CD4-positive, alpha-beta T cell treated with Interleukin-17A for 1 hour (primary cell): ENCODE data around the gene TDRD3.
"Not testable (repeated sequence)": the region's sequence is repeated elsewhere in the genome, so short reads cannot be mapped to it uniquely, and the experiment has no call there.

Source experiments
- DNase-seq: peaks from one replicate; pipeline ENCODE4 v3.0.0-alpha.2; 2020

The TDRD3 gene

DNA sequence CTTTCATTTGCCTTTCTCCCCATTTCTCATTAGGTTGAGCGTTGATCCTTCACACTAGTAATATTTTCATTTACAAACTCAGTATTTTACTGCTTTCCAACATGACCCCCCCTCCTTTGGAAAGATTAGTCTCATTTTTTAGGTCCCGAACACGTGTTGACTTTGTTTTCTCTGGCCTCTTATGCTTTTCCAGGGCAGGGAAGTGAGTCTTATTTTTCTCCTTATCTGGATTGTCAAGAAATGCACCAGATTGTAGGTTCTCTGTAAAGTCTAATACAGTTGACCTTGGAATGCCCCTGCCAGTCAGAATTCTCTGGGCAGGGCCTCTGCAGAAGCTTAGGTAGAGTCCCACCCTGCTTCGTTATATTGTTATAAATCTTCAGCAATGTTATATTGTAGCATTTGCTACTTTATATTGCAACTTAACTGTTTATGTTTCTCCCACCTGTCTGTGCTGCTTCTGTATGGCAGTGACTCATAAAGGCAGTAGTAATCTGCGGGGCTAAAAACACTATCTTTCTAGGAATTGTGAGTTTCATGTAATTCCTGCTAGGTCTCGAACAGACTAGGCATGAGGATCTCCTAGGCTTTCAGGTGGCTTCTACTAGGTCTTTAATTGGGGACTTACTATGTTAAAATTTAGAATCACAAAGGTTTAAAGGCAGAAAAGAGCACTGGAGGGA, 2.0 kb downstream of the TDRD3 start:
- DNase-seq: no peak

DNA sequence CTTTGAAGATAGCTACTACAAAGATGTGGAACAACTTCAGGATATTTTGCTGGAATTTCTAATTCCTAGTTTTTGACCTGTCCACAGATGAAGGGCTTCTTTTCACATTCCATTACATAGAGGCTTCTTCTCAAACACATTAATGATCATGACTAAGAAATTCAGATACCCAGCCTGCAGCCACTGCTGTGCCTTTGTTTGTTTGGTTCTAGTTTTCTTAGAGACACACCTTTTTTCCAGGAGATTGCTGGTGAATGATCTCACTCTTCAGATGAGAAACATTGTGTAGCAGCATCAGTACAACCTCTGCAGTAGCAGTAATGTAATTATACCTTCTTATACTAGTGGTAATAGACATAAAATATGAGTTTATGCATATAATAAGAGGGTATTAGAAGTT, 5.0 kb downstream of the TDRD3 start:
- DNase-seq: no peak

DNA sequence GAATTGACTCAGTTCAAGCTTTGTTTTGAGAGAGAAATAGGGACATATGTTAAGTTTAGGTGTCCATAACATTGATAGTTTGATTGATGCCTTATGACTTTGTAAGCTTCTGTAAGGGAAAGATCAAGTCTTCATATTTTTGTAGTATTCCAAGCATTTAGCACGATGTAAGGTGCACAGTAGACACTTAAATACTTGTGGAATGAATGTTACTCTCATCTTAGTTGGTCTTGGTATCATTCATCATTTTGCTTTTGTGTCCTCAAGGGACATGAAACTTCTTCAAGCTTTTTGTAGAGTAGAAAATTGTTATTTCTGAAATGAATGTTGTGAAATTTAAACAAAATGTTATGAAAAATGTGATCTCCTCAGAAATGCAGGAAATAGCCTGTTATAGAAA, 10.1 kb downstream of the TDRD3 start:
- DNase-seq: no peak

DNA sequence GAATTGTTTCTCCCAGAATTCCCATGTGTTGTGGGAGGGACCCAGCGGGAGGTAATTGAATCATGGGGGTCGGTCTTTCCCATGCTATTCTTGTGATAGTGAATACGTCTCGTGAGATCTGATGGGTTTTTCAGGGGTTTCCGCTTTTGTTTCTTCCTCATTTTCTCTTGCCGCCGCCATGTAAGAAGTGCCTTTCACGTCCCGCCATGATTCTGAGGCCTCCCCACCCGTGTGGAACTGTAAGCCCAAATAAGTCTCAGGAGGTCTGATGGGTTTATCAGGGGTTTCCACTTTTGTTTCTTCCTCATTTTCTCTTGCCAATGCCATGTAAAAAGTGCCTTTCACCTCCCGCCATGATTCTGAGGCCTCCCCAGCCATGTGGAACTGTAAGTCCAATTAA, 10.8 kb downstream of the TDRD3 start:
- not testable (repeated sequence) for DNase-seq

DNA sequence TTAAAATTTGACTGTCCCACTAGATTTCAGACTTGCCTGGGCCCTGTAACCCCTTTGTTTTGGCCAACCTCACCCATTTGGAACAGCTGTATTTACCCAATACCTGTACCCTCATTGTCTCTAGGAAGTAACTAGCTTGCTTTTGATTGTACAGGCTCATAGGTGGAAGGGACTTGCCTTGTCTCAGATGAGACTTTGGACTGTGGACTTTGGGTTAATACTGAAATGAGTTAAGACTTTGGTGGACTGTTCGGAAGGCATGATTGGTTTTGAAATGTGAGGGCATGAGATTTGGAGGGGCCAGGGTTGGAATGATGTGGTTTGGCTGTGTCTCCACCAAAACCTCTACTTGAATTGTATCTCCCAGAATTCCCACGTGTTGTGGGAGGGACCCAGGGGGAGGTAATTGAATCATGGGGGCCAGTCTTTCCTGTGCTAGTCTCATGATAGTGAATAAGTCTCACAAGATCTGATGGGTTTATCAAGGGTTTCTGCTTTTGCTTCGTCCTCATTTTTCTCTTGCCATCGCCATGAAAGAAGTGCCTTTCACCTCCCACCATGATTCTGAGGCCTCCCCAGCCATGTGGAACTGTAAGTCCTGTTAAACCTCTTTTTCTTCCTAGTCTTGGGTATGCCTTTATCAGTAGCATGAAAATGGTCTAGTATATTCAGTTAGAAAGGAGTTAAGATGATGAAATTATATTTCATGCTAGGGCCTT, 12.7 kb downstream of the TDRD3 start:
- not testable (repeated sequence) for DNase-seq

DNA sequence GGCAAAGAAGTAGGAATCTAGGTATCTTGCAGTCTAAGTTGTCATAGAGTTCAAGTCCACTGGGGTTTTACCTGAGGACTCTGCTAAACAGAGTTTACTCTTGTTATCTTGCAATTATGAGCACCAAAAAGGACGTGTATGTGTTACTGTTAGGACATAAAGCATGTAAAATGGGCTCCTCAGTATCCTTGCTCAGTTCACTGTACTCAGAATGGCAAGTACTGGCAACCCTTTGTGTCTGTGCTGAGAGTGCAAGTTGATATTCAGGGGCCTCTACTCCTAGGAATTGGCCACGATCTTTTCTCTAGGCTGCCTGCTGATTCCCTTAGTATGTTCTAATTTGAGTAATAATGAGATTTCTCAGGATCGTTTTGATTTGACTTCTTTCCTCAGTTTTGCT, 13.3 kb downstream of the TDRD3 start:
- DNase-seq: no peak

DNA sequence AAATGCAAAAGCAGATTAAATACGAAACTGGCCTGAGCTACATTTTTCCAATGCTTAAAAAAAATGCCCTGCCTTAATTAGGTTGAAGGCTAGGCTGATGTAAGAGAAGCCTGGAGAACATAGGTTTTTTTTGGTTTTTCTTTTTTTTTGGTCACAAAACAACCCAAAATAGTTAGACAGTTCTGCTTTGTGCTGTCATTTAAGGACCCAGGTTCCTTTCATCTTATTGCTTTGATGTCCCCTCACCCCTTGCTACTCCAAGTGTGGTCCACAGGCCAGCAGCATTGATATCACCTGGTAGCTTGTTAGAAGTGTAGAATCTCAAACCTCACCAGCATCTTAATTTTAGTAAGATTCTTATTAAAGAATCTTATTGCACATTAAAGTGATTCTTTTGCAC, 14.4 kb downstream of the TDRD3 start:
- no peak for DNase-seq

DNA sequence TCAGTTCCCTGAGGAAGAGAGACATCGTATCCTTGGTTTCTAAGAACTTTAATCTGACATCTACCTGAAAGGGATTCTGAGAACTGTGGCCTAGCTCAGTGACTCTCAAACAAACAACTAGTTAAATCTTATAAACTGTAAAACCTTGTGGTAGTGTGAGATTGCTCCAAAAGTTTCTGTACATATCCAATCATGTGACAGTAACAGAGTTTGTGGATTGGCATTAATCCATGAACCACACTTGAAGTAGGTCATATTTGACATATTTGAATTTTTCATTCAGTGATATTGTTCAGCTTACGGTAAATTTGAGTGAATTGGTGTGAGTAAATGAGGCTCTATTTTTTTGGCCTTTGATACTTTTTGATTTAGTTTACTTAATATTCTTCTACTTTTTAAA, 15.0 kb downstream of the TDRD3 start:
- no peak for DNase-seq

DNA sequence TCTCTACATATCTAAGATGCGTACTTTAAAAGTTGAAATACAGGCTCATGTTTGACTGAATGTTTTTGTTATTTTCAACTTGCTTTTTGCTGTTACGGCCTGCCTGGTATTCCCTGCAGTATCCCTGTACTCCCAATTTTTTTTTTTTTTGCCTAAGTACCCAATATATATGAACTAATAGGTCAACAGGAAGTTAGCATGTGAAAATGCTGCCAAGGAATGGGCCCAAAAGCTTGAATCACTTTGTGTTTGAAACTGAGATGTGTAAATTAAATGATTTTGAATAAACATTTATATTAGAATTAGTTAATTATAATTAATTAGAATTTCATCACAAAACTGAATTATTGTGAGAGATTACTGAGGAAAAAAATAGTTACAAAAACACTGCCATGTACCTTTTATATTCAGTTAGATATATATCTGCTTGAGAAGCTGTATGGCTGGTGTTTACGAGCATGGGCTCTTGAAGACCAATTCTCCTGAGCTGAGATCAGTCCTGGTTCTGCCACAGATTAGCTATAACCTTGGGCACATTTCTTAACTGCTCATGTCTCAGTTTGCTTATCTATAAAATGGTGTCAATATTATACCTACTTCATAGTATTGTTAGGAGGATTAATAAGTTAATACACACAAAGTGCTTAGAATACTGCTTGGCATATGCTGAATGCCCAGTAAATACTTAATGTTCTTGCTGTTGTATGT, 16.0 kb downstream of the TDRD3 start:
- DNase-seq: no peak

DNA sequence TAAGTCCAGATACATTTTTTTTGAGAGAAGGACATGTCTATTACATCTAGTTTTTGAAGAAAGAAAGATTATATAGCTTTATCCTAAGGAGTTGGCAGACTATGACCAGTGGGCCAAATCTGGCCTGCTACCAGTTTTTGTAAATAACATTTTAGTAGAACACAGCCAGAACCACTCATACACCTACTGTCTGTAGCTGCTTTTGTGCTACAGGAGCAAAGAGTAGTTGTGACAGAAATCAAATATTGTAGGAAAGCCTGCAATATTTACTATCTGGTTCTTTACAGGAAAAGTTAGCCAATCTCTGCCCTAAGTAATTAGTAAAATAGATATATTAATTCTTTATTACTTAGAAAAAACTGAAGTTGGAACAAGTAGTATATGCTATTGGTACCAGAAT, 17.2 kb downstream of the TDRD3 start:
- no peak for DNase-seq

DNA sequence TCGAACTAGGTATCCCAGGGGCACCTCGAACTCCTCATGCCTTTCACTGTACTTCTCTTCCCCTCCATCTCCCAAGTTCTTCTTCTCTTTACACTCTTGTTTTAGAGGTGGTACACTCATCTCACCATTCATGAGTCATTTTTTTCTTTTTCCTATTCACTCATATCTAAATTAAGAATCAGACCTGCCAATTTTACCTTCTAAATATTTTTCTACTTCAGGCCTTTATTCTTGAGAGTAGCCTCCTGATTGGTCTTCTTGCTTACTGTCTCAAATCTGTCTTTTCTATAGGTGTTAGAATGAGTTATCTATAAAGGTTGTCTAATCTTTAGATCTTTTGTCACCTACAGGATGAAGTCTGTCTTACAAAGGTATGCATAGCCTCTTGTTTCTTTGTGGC, 20.7 kb downstream of the TDRD3 start:
- no peak for DNase-seq

DNA sequence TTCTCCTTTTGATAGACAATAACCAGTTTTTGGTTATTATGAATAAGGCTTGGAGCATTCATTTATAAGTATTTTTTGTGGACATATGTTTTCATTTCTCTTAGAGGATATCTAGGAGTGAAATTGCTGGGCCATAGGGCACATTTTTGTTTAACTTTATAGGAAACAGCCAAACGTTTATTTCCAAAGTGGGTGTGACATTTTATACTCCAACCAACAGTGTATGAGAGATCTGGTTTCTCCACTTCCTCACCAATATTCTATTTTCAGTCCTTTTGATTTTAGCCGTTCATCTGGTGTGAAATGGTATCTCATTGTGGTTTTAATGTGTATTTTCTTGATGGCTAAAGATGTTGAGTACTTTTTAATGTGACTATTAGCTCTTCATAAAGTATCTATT, 21.9 kb downstream of the TDRD3 start:
- no peak for DNase-seq

DNA sequence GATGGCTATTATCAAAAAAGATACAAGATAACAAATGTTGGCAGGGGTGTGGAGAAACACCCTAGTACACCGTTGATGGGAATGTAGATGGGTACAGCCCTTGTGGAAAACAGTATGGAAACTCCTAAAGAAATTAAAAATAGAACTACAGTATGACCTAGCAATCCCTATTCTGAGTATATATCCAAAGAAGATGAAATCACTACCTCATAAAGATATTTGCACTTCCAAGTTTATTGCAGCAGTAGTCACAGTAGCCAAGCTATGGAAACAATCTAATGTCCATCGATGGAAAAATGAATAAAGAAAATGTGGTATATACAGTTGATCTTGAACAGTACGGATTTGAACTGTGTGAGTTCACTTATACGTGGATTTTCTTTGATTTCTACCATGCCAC, 28.3 kb downstream of the TDRD3 start:
- no peak for DNase-seq

DNA sequence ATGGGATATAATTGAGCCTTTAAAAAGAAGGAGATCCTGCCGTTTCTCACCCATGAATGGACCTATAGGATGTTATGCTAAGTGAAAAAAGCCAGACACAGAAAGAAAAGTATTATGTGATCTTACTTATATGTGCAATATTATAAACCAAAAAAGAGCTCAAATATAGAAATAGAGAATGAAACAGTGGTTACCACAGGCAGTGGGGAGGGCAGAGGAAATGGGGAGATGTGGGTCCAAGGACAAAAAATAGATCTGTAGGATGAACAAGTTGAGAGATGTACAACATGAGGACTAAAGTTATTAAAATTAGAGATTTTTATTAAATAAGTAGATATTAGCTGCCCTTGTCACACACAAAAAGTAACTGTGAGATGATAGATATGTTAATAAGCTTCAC, 29.1 kb downstream of the TDRD3 start:
- no peak for DNase-seq

DNA sequence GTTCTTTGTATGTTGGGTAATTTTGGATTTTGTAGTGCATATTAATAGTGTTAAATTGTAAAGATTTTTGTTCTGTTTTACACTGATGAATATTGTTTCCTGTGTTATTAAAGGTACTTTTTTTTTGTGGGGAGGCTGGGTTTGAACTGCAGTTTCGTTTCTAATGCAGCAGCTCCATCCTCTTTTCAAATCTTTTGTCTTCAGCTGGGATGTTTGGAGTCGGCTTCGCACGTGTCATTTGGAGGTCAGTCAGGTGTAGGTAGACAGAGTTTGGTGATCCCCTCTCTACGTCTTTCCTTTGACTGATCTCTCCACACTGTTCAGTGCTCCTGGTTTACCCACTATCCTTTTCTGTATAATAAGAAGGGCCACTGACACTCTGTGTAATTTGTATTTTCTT, 30.3 kb downstream of the TDRD3 start:
- DNase-seq: peak; percentile 27

DNA sequence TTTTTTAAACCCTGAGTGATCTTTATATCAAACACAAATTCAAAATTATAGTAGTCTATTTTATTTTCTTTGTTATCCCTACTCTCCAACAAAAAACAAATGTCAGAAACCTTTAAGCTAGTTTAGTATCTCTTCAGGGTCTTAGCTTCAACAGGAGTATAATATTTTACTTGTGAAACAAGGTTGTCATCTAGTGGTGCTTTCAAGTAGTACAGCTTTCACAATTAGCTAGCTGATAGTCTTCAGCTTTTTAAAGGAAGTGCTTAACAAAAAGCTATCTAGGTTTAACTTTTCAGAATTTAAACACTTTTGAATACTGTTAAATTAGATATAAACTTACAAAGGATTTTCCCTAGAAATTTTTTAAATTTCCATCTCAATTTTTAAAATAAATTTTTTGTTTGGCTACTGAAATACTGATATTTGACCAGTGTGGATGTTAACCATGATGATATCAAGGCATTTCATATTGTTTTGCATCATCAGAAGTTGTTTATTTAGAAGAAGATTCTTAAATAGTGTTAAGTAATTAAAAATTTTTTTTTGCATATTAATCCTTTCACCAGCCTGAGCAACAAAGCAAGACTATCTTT, 34.2 kb downstream of the TDRD3 start:
- DNase-seq: peak; percentile 77

DNA sequence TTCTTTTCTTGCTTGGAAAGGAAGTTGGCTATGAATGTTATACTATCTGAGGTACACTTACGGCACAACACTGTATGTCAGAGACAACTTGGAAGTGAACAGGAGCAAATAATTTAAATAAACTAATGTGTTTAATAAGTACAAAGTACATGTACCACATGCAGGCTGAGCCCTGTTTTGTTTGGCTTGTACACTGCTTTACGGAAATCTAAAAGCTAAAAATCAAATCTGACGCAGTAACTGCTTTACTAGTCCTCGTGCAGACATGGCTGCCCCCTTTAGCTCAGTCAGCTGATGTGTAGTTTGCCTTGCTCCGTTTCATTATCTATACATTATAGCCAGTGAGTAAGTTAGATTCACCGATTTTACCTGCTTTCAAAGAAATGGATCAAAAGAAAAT, 36.5 kb downstream of the TDRD3 start:
- no peak for DNase-seq

DNA sequence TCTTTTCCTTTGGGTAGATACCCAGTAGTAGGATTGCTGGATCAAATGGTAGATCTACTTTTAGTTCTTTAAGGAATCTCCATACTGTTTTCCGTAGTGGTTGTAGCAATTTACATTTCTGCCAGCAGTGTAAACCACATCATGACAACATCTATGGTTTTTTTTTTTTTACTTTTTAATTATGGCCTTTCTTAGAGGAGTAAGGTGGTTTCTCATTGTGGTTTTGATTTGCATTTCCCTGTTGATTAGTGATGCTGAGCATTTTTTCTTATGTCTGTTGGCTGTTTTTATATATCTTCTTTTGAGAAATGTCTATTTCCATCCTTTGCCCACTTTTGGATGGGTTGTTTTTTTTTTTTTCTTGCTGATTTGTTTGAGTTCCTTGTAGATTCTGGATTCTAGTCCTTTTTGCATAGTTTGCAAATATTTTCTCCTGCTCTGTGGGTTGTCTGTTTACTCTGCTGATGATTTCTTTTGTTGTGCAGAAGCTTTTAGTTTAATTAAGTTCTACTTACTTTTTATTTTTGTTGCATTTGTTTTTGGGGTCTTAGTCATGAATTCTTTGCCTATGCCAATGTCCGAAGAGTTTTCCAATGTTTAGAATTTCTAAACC, 38.8 kb downstream of the TDRD3 start:
- peak; percentile 14 for DNase-seq

DNA sequence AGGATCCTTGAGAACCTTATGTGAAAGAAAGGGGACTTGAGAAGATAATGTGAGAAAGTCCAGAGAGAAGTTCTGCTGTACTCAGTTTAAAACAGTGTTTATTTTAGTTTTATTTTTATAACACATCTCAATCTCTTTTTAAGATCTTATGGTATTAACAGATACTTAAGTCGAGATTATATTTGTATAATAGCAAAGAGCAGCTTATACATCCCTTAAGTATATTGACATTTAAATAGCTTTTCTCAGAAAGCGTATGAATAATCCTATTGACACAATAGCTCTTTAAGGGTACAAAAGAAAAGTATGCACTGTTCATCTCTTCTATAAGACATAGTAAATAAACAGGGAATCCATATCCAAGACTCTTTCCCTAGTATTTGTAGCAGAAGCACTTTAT, 42.2 kb downstream of the TDRD3 start:
- DNase-seq: no peak

DNA sequence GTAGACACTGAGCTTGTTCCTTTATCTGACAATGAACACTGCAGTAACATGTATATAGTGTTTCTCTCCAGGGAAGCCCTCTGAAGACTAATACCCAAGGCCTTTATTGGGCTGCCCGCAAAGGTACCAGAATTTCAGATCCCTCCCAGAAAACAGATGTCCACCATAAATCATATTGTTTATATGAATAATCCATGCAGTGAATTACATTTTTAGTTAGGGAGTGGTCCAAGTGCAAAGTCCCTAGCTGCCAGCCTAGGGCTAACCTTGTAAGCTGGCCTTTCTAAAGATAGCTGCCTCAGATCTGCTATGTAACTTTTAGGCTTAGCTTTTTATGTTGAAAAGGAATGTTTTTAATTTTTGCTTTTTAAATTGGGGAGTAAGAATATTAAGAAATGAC, 44.7 kb downstream of the TDRD3 start:
- no peak for DNase-seq

DNA sequence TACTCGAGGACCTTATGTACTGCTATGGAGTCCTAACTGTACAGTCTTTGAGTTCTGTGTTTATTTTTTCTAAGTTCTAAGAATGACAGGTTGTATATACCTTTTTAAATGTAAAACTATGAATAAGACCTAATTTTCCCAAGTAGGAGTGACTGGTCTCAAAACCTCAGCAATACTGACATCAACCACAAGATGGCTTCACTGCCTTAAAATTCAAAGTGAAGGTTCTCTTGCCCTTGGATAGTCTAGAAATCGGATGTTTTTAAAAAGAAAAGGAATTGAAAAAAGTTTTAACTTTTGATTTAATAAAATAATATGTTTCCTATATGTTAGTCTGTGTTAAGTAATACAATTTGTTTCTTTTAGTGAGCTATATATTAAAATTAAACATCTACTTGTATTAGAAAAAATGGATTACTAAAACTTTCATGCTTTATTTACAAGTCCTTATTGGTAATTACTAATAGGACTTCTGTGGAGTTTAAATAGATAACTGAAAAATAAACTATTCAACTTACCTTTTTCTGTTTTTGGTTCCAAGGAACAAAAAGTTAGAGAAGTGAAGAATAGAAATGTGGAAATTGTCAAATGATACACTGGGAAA, 52.0 kb downstream of the TDRD3 start:
- DNase-seq: peak; percentile 37

DNA sequence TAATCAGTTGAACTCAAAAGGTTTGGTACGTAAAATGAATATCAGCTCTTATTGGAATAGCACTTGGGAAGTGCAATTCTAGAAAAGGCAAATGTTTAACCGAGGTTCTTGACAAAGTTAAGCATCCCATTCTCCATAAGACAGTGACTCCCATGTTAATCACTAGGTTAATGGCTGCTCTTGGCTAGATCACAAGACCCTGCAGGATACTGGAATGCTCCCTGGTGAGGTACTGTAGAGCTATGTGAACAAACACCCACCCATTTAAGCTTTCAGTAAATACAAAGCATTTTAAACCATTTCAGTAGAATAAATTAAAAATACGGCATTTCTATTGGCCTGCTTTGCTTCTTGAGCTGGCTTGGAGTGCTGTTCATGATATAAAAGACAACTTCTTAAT, 56.5 kb downstream of the TDRD3 start:
- DNase-seq: no peak

DNA sequence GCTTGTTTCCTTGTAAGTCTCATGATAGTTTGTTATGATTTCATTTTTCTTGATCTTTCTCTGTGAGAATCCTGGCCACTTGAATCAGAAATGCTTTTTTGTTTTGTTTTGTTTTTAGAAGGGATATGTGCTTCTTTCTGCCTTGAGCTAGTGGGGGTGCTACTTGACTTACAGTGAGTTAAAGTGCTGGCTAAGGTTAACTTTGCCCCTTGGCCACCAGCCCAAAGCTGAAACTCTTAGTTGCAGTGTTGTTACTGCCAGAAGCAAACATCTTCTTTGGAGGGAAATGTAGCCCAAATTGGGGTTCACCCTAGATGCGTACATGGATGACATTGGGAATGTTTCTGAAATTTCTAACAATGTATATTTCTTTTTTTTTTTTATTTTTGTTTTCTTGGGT, 57.4 kb downstream of the TDRD3 start:
- no peak for DNase-seq
